HepG2 (cell line): ENCODE measurements around the gene EEF1E1. TPM values are rescaled to one million over a fixed set of nuclear protein-coding genes. Genes with fewer than 3 reads are reported as not detected.
A peak's percentile ranks its signal among the peaks of the same experiment; 100 is the strongest.

Experiments
- ATAC-seq: fragments of 200-7000 bp; cut with Tn5 transposase; 3 replicates; pipeline ENCODE4 v1.9.1; 2020; ENCODE audit warnings: mild to moderate bottlenecking, moderate library complexity
- BruUV-seq: library from RNA; stranded (reverse); fragments of 400-500 nt; replicated peaks from 2 replicates; lab custom pipeline; 2021; lab: Mats Ljungman, UMichigan
- CTCF ChIA-PET: fragments of 300-600 bp; formaldehyde crosslinking; extraction: SDS; loops from one replicate; lab custom pipeline; 2021; ENCODE audit warnings: low total read pairs, inconsistent platforms, low intra/inter-chr PET ratio; lab: Yijun Ruan, JAX
- POLR2A ChIA-PET: fragments of 350-600 bp; sonication (Branson Sonifier 250); formaldehyde crosslinking; loops from one replicate; lab custom pipeline; 2020; ENCODE audit warnings: antibody characterized with exemption, inconsistent platforms; lab: Yijun Ruan, JAX
- DNase-seq: peaks from one replicate; pipeline ENCODE4 v3.0.0-alpha.2; 2015; ENCODE audit warnings: low spot score
- FAIRE-seq: peaks from 3 replicates; lab custom pipeline; 2011; peaks lifted over from hg19 to GRCh38; lab: Jason Lieb, UNC
- H2AFZ ChIP-seq: one replicate; pipeline ENCODE4 v1.6.1; 2011; ENCODE audit warnings: low read length, inconsistent platforms
- H3K27ac ChIP-seq: fragments of 300-600 bp; 3 replicates; pipeline ENCODE4 v1.8.0; 2011; ENCODE audit warnings: mixed run types, mild to moderate bottlenecking, mixed read lengths, low read length, inconsistent platforms; ENCODE audit not compliant: insufficient read depth; ENCODE audit errors: extremely low read length
- H3K27me3 ChIP-seq, 2 experiments: fragments of 200-600 bp in 1 of 2; 2 replicates in 1 of 2; 3 replicates in 1 of 2; pipeline versions ENCODE4 v1.6.0 to v1.8.0; 2011; ENCODE audit warnings: low read length in 2 of 2, mild to moderate bottlenecking in 2 of 2, moderate library complexity in 2 of 2, inconsistent platforms in 1 of 2; ENCODE audit not compliant: insufficient read depth in 2 of 2, control insufficient read depth in 1 of 2
- H3K36me3 ChIP-seq, 2 experiments: fragments of 200-600 bp in 1 of 2; replicated peaks in 1 of 2; 2 replicates in 1 of 2; 3 replicates in 1 of 2; pipeline versions ENCODE4 v1.5.1 to v1.8.0; 2011; ENCODE audit warnings: low read length in 2 of 2, inconsistent platforms in 1 of 2; ENCODE audit not compliant: insufficient read depth in 2 of 2, control insufficient read depth in 1 of 2
- H3K4me1 ChIP-seq: 2 replicates; pipeline ENCODE4 v1.5.1; 2012; ENCODE audit warnings: low read length, inconsistent platforms; ENCODE audit not compliant: insufficient read depth
- H3K4me2 ChIP-seq: 2 replicates; pipeline ENCODE4 v1.6.0; 2011; ENCODE audit warnings: low read depth, low read length, inconsistent platforms
- H3K4me3 ChIP-seq, 3 experiments: fragments of 200-600 bp in 1 of 3; sonication (generic), shearing (Covaris generic) in 1 of 3; replicated peaks in 1 of 3; 2 replicates each; pipeline ENCODE4 v1.5.1; 2011 to 2016; ENCODE audit warnings: low read length in 3 of 3, inconsistent platforms in 2 of 3, low read depth in 2 of 3, mild to moderate bottlenecking in 2 of 3, control low read depth in 1 of 3, mixed read lengths in 1 of 3; ENCODE audit not compliant: insufficient read depth in 1 of 3
- H3K79me2 ChIP-seq: one replicate; pipeline ENCODE4 v1.6.1; 2011; ENCODE audit warnings: low read length, inconsistent platforms; ENCODE audit not compliant: insufficient read depth
- H3K9ac ChIP-seq: 2 replicates; pipeline ENCODE4 v1.6.0; 2011; ENCODE audit warnings: mild to moderate bottlenecking, low read depth, low read length, inconsistent platforms; ENCODE audit not compliant: insufficient read depth
- H3K9me3 ChIP-seq: 2 replicates; pipeline ENCODE4 v1.5.1; 2012; ENCODE audit warnings: mild to moderate bottlenecking, low read length
- H4K20me1 ChIP-seq: 2 replicates; pipeline ENCODE4 v1.6.0; 2011; ENCODE audit warnings: inconsistent platforms, mild to moderate bottlenecking, low read length, moderate library complexity; ENCODE audit not compliant: insufficient read depth
- DRAP1 ChIP-seq: IDR thresholded peaks from 2 replicates; pipeline ENCODE4 v1.6.1; 2016; ENCODE audit warnings: missing genetic modification reagents, missing compliant biosample characterization
- GATAD2A ChIP-seq: IDR thresholded peaks from 2 replicates; pipeline ENCODE4 v1.6.1; 2016
- IRX3 ChIP-seq: sonication (generic); formaldehyde crosslinking; IDR thresholded peaks from 2 replicates; pipeline ENCODE4 v1.8.1; 2023; ENCODE audit warnings: mild to moderate bottlenecking, low read depth, missing genetic modification reagents, borderline replicate concordance
- NFYC ChIP-seq: IDR thresholded peaks from 2 replicates; pipeline ENCODE4 v1.6.1; 2016; ENCODE audit warnings: missing genetic modification reagents, missing compliant biosample characterization
- ZNF317 ChIP-seq: sonication (generic); formaldehyde crosslinking; IDR thresholded peaks from 2 replicates; pipeline ENCODE4 v1.5.0; 2020; ENCODE audit warnings: mild to moderate bottlenecking, missing genetic modification reagents
- ZNF670 ChIP-seq: sonication (generic); formaldehyde crosslinking; IDR thresholded peaks from 2 replicates; pipeline ENCODE4 v1.8.0; 2022; ENCODE audit warnings: mild to moderate bottlenecking, missing genetic modification reagents, borderline replicate concordance
- ZNF772 ChIP-seq: sonication (generic); formaldehyde crosslinking; IDR thresholded peaks from 2 replicates; pipeline ENCODE4 v1.5.0; 2020; ENCODE audit warnings: mild to moderate bottlenecking, missing genetic modification reagents
- WGBS: methylation state at CpG from one replicate; pipeline ENCODE4 v1.1.6; 2017; ENCODE audit warnings: low lambda C conversion rate; 5-methylcytosine and 5-hydroxymethylcytosine counted together
- in situ Hi-C: cut with HindIII; loops from 2 replicates; pipeline ENCODE4 v1.10.0; 2017; ENCODE audit warnings: low pct_unique_long_range_greater_than_20kb; ENCODE audit not compliant: extremely low pct_ligation_motif_present
- intact Hi-C: fragments of 100-400 bp; cut with micrococcal nuclease; formaldehyde crosslinking; loops from one replicate; pipeline ENCODE4 v1.10.0; 2022; ENCODE audit not compliant: unreplicated experiment
- polyA plus RNA-seq, 8 experiments: library from polyadenylated mRNA; depleted of rRNA in 3 of 8; stranded (reverse) in 7 of 8; unstranded in 1 of 8; fragments of >200 nt; fragmentation: Illumina TruSeq in 4 of 8; extraction: Trizol in 4 of 8; gene quantifications; 2 replicates each; pipeline versions ENCODE4 v1.2.1 to v1.2.3, GENCODE V29; 2011 to 2016; ENCODE audit warnings: low read depth in 4 of 8, missing spikeins in 1 of 8, mixed read lengths in 1 of 8; ENCODE audit not compliant: insufficient read depth in 1 of 8
- total RNA-seq, 5 experiments: library from RNA; depleted of rRNA; stranded (reverse); fragments of >200 nt; fragmentation: Illumina TruSeq; extraction: Trizol; gene quantifications; 2 replicates each; pipeline ENCODE4 v1.2.3, GENCODE V29; 2016; ENCODE audit warnings: low read depth in 1 of 5
- TF ChIP-seq, protein P1 (sequence below): sonication (generic); formaldehyde crosslinking; IDR thresholded peaks from 2 replicates; pipeline ENCODE4 v1.4.0; 2020; ENCODE audit warnings: missing genetic modification reagents, borderline replicate concordance
- TF ChIP-seq, protein P2 (sequence below): sonication (generic); formaldehyde crosslinking; IDR thresholded peaks from 2 replicates; pipeline ENCODE4 v1.8.1; 2023; ENCODE audit warnings: missing genetic modification reagents, mild to moderate bottlenecking, borderline replicate concordance
- TF ChIP-seq, protein P3 (sequence below): sonication (generic); formaldehyde crosslinking; conservative IDR thresholded peaks from 2 replicates; pipeline ENCODE4 v1.5.0; 2020; ENCODE audit warnings: missing genetic modification reagents

The EEF1E1 gene
- total and polyA plus RNA-seq, 2 of the 13 experiments (the other 11 are each of a cell fraction or from before 2014, with no cell fraction given), result 128 to 188 TPM

DNA sequence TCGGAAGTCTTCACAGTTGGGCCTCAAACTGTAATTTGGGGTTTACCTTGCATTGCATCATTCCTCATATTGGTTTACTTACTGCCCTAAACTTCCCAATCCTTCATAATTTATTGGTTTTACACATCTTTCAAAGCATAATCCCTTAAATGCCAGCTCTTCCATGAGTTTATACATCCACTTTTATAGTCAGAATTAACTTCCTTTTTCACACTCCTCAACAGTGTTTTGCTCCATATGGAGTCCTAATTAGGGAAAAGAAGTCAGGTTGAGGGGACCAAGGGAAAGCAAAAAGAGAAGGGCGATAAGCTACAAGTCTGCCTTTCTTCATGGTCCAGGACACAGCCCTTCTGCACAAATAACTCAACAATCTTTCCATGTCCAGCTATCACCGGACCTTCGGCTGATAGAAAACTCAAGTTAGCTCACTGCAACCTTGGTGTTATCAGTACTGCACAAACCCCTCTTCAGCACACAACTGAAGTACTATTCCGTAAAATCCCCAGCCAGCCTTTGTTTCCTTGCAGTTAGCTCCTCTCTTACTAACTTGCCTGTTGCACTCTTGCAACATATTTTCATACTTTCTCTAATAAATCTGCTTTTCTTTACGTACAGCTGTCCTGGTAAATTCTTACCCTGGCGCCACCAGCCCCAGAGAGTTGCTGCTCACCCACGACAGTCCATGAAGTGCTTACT, 2.0 kb downstream of the EEF1E1 start (continued):
- TF ChIP-seq DRAP1 (CRISPR knock-in tag) (no peak), ZNF317 (no peak), GATAD2A (CRISPR knock-in tag) (0 out of 2 replicates have a peak, but pooled peaks have one; percentile 12)
- TF ChIP-seq, protein P1, sequence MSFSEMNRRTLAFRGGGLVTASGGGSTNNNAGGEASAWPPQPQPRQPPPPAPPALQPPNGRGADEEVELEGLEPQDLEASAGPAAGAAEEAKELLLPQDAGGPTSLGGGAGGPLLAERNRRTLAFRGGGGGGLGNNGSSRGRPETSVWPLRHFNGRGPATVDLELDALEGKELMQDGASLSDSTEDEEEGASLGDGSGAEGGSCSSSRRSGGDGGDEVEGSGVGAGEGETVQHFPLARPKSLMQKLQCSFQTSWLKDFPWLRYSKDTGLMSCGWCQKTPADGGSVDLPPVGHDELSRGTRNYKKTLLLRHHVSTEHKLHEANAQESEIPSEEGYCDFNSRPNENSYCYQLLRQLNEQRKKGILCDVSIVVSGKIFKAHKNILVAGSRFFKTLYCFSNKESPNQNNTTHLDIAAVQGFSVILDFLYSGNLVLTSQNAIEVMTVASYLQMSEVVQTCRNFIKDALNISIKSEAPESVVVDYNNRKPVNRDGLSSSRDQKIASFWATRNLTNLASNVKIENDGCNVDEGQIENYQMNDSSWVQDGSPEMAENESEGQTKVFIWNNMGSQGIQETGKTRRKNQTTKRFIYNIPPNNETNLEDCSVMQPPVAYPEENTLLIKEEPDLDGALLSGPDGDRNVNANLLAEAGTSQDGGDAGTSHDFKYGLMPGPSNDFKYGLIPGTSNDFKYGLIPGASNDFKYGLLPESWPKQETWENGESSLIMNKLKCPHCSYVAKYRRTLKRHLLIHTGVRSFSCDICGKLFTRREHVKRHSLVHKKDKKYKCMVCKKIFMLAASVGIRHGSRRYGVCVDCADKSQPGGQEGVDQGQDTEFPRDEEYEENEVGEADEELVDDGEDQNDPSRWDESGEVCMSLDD (CRISPR knock-in tag), result no peak
- TF ChIP-seq, protein P2, sequence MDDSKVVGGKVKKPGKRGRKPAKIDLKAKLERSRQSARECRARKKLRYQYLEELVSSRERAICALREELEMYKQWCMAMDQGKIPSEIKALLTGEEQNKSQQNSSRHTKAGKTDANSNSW (CRISPR knock-in tag), result no peak

DNA sequence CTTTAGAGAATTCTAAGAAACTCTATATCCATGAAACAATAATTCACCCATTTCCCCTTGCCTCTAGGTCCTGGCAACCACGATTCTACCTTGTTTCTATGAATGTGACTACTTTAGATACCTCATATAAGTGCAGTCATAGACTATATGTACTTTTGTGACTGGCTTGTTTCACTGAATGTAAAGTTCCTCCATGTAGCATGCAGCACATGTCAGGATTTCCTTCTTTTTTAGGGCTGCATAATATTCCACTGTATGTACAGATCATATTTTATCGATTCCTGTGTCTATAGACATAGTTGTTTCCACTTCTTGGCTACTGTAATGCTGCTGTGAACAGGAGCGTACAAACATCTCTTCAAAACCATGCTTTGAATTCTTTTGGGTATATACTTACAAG, 11.7 kb downstream of the EEF1E1 start:
- H2AFZ ChIP-seq, result no peak overlapping the region
- intact Hi-C loops, result no loop called here
- no peak for ATAC-seq
- no peak overlapping the region for H3K9ac ChIP-seq
- H3K9me3 ChIP-seq, result no peaks in the 10 kb centered on the region
- ChIA-PET POLR2A (no interaction called here), CTCF (no interaction called here)
- 98% methylated on average over 3 of the region's 3 CpGs for WGBS
- in situ Hi-C loops, result no loop called here
- no peak overlapping the region for H3K4me2 ChIP-seq
- TF ChIP-seq ZNF670 (CRISPR knock-in tag) (no peak), IRX3 (CRISPR knock-in tag) (no peak), ZNF772 (no peak), NFYC (CRISPR knock-in tag) (no peak)
- TF ChIP-seq, protein P3, sequence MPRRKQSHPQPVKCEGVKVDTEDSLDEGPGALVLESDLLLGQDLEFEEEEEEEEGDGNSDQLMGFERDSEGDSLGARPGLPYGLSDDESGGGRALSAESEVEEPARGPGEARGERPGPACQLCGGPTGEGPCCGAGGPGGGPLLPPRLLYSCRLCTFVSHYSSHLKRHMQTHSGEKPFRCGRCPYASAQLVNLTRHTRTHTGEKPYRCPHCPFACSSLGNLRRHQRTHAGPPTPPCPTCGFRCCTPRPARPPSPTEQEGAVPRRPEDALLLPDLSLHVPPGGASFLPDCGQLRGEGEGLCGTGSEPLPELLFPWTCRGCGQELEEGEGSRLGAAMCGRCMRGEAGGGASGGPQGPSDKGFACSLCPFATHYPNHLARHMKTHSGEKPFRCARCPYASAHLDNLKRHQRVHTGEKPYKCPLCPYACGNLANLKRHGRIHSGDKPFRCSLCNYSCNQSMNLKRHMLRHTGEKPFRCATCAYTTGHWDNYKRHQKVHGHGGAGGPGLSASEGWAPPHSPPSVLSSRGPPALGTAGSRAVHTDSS (CRISPR knock-in tag), result no peak
- peaks cover 11% of the 10 kb centered on the region for H3K79me2 ChIP-seq
- FAIRE-seq, result no peak
- peaks cover 8% of the 10 kb centered on the region for H3K4me1 ChIP-seq
- no peak overlapping the region for H3K4me3 ChIP-seq
- no peaks in the 10 kb centered on the region for H3K27me3 ChIP-seq
- H4K20me1 ChIP-seq, result 0 out of 2 replicates have a peak, but pooled peaks cover under 1% of the 10 kb centered on the region
- H3K36me3 ChIP-seq, result peaks cover 29 to 79% of the 10 kb centered on the region in 2 experiments
- H3K27ac ChIP-seq, result no peak overlapping the region
- no peak for DNase-seq
- no TSS peak for BruUV-seq
